Measurements from ENCODE around the gene LPP.

- no peak for TF ChIP-seq CTCF (IDR thresholded peaks at IDR 0.05; ENCODE audit: low read length)
- TF ChIP-seq EZH2 (optimal IDR thresholded peaks at IDR 0.05; ENCODE audit: low read depth, low read length) = no peak
- TF ChIP-seq EZH2phosphoT487 (IDR thresholded peaks at IDR 0.05; ENCODE audit: low read length) = no peak
These were observed 189.2 kb downstream of the LPP start for GRCh38 chr3:188342991-188343732.

Data from MM.1S (cell line).